ENCODE measurements around the gene ALPK3. TPM values are rescaled to one million over a fixed set of nuclear protein-coding genes. Genes with fewer than 3 reads are reported as not detected.

Gene ALPK3
- total RNA-seq, 1 experiment from 2014 or later: 17.7 TPM

DNA sequence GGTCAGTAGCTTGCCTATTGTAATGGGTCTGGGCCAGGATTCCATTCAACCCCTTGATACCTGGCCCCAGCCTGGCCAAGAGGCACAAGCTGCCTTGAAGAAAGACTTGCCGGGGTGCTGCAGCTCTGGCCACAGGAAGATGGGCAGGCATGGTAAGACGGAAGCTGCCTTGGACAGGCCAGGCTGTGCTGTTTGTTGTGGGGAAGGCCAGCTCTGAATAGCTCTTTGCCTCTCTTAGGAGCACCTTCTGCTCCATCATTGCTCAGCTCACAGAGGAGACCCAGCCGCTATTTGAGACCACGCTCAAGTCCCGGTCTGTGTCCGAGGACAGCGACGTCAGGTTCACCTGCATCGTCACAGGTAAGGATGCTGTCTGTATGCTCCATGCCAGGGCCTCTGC lies 10.1 kb downstream of the ALPK3 start:
- Histone ChIP-seq H3K79me2 (ENCODE audit: insufficient read depth, low read length) (no peaks in the 10 kb centered on the region), H3K4ac (ENCODE audit: low read depth, low read length) (no peak overlapping the region), H2BK20ac (ENCODE audit: low read depth, low read length, poor library complexity, severe bottlenecking) (no peak overlapping the region), H3K14ac (ENCODE audit: insufficient read depth, low read length) (no peak overlapping the region), H4K5ac (ENCODE audit: insufficient read length, low read depth, low read length) (no peak overlapping the region), H3K23ac (ENCODE audit: insufficient read length, low read depth, low read length) (no peak overlapping the region), H3K27ac (ENCODE audit: insufficient read length, low read depth, low read length) (no peak overlapping the region), H3K18ac (ENCODE audit: insufficient read length, low read depth, low read length) (no peak overlapping the region), H2AFZ (ENCODE audit: low read length) (no peak overlapping the region), H2AK5ac (ENCODE audit: insufficient read length, low read length) (no peak overlapping the region), H3K79me1 (ENCODE audit: insufficient read depth, low read depth, low read length, poor library complexity, severe bottlenecking) (no peaks in the 10 kb centered on the region), H2BK15ac (ENCODE audit: low read depth, low read length) (no peak overlapping the region), H2BK120ac (ENCODE audit: low read depth, low read length, poor library complexity, severe bottlenecking) (no peak overlapping the region), H4K20me1 (ENCODE audit: control insufficient read depth, insufficient read depth, insufficient read length) (no peaks in the 10 kb centered on the region), H2BK5ac (ENCODE audit: insufficient read length, low read length) (no peak overlapping the region), H3K27me3 (ENCODE audit: insufficient read depth, low read length) (no peaks in the 10 kb centered on the region), H3K4me1 (ENCODE audit: insufficient read depth, low read length) (no peaks in the 10 kb centered on the region), H3K23me2 (ENCODE audit: insufficient read length, low read depth, low read length, poor library complexity, severe bottlenecking) (no peaks in the 10 kb centered on the region), H4K91ac (ENCODE audit: insufficient read length, low read depth, low read length) (no peak overlapping the region), H4K8ac (replicated peaks; ENCODE audit: insufficient read length, low read depth, low read length) (no peak overlapping the region), H3K9ac (ENCODE audit: extremely low read depth, insufficient read length, low read length) (no peak overlapping the region), H3T11ph (ENCODE audit: low read length) (no peak overlapping the region), H2BK12ac (ENCODE audit: insufficient read length, low read depth, low read length) (no peak overlapping the region), H3K9me3 (ENCODE audit: control insufficient read depth, low read depth, low read length) (no peaks in the 10 kb centered on the region), H3K56ac (ENCODE audit: insufficient read length, low read depth, low read length) (no peak overlapping the region), H3K4me2 (ENCODE audit: insufficient read depth, insufficient read length, low read length) (no peak overlapping the region)
- peaks cover 19 to 26% of the 10 kb centered on the region in 2 experiments for H3K4me1 Mint-ChIP-seq
- DNase-seq: no peak
- H3K4me3 Mint-ChIP-seq: no peak overlapping the region
- no peaks in the 10 kb centered on the region for H3K9me3 Mint-ChIP-seq
- no CpG with 5 or more reads among the region's 9 CpGs for WGBS (ENCODE audit: extremely low coverage, insufficient read length, low lambda C conversion rate)
- H3K36me3 Mint-ChIP-seq (ENCODE audit: insufficient read depth in 1 of 3, low read depth in 3 of 3): peaks cover 0 to 33% (median under 1%) of the 10 kb centered on the region in 3 experiments; a peak in 4 of 7 replicates
- no peaks in the 10 kb centered on the region for H3K27me3 Mint-ChIP-seq (ENCODE audit: low read depth)
- H3K27ac Mint-ChIP-seq: no peak overlapping the region
- no peak for TF ChIP-seq CTCF (conservative IDR thresholded peaks at IDR 0.05)

All from H9 (cell line).